Measurements from ENCODE around the gene SLC51B.

DNA sequence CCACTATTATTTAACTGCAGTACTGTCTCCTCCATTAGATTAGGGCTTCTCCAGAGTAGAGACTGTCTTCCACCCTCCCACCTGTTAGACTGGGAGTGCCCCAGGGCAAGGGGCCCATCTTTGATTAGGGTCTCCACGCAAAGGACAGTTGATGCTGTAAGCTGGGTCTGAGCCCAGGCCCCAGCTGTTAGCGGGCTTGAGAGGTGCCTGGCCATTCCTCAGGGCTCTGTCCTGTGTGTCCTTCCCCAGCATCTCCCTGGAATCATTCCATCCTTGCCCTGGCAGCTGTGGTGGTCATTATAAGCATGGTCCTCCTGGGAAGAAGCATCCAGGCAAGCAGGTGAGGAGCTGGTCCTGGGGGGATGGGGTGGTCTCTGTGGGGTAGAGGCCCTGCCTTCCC is 6.1 kb downstream of the SLC51B start:
- TF ChIP-seq, protein P1, sequence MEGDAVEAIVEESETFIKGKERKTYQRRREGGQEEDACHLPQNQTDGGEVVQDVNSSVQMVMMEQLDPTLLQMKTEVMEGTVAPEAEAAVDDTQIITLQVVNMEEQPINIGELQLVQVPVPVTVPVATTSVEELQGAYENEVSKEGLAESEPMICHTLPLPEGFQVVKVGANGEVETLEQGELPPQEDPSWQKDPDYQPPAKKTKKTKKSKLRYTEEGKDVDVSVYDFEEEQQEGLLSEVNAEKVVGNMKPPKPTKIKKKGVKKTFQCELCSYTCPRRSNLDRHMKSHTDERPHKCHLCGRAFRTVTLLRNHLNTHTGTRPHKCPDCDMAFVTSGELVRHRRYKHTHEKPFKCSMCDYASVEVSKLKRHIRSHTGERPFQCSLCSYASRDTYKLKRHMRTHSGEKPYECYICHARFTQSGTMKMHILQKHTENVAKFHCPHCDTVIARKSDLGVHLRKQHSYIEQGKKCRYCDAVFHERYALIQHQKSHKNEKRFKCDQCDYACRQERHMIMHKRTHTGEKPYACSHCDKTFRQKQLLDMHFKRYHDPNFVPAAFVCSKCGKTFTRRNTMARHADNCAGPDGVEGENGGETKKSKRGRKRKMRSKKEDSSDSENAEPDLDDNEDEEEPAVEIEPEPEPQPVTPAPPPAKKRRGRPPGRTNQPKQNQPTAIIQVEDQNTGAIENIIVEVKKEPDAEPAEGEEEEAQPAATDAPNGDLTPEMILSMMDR (IDR thresholded peaks at IDR 0.05 in 2 of 3, conservative IDR thresholded peaks at IDR 0.05 in 1 of 3; ENCODE audit: control insufficient read depth in 2 of 3, extremely low read depth in 1 of 3, insufficient read depth in 1 of 3, low read depth in 3 of 3, low read length in 3 of 3), result no peak
- TF ChIP-seq POLR2AphosphoS5 (IDR thresholded peaks at IDR 0.05; ENCODE audit: low read length) (no peak), POLR2A (IDR thresholded peaks at IDR 0.05; ENCODE audit: low read depth, low read length) (no peak), SMAD5 (IDR thresholded peaks at IDR 0.05; ENCODE audit: low read depth) (no peak), ZNF384 (IDR thresholded peaks at IDR 0.05; ENCODE audit: borderline replicate concordance, low read depth, low read length) (no peak), ZNF24 (IDR thresholded peaks at IDR 0.05) (no peak), CHD4 (IDR thresholded peaks at IDR 0.05) (no peak), ZNF207 (IDR thresholded peaks at IDR 0.05; ENCODE audit: borderline replicate concordance) (no peak), KDM1A (IDR thresholded peaks at IDR 0.05; ENCODE audit: borderline replicate concordance) (no peak), CHD1 (IDR thresholded peaks at IDR 0.05; ENCODE audit: low read depth, low read length) (no peak), CBX3 (IDR thresholded peaks at IDR 0.05; ENCODE audit: borderline replicate concordance, low read depth) (no peak)
